Tibial nerve (tissue), 4 donors: ENCODE data around the gene AHCYL1.

Experiments used
- EP300 ChIP-seq, 2 donors: sonication (generic); formaldehyde crosslinking; IDR thresholded peaks; one replicate each; pipeline ENCODE4 v1.6.1; 2017; ENCODE audit warnings: antibody characterized with exemption in 2 of 2, mild to moderate bottlenecking in 1 of 2
- POLR2A ChIP-seq, 2 donors: fragments of 450-650 bp; IDR thresholded peaks; one replicate each; pipeline ENCODE4 v1.6.1; 2017; ENCODE audit warnings: antibody characterized with exemption in 2 of 2, mild to moderate bottlenecking in 2 of 2, moderate library complexity in 2 of 2
- TF ChIP-seq, protein P1 (sequence below), 5 experiments: fragments of 200-600 bp in 3 of 5; fragments of 450-650 bp in 2 of 5; sonication (generic) in 3 of 5; IDR thresholded peaks; one replicate each; pipeline ENCODE4 v1.5.1; 2016 to 2019; ENCODE audit warnings: antibody characterized with exemption in 5 of 5, mild to moderate bottlenecking in 3 of 5, moderate library complexity in 2 of 5

DNA sequence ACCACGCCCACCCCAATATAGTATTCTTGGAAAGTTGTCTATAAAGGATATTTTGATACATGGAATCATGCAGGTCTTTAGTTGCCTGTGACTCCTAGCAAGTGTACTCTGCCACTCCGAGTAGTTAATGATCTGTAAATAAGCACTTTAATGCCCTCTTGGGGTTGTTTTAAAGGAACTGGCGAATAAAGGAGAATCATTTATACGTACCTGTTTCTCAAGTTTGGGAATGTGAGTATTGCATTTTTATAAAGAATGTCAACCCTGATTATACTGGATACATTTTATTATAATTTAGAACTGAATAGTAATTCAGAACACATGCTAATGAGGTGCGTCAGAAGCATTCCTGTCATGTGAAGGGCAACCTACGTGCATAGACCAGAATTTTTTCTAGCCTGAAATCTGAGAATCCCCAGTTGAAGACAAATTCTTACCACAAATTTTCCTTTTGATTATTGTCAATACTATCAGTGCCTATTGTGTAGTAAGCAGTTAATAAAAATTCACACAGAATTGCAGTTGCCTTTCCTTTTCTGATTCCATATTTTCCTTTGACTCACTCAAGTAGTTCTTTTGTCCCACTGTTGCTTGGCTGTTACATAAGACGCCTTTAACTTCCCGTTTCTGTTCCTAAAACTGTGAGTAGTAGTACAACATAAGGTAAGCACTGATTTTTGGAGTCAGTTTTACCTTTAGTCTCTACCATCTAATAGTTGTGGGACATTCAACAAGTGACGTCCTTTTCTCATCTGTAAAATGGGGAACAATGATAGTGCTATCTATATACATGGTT is 5.1 kb downstream of the AHCYL1 start:
- TF ChIP-seq, protein P1, sequence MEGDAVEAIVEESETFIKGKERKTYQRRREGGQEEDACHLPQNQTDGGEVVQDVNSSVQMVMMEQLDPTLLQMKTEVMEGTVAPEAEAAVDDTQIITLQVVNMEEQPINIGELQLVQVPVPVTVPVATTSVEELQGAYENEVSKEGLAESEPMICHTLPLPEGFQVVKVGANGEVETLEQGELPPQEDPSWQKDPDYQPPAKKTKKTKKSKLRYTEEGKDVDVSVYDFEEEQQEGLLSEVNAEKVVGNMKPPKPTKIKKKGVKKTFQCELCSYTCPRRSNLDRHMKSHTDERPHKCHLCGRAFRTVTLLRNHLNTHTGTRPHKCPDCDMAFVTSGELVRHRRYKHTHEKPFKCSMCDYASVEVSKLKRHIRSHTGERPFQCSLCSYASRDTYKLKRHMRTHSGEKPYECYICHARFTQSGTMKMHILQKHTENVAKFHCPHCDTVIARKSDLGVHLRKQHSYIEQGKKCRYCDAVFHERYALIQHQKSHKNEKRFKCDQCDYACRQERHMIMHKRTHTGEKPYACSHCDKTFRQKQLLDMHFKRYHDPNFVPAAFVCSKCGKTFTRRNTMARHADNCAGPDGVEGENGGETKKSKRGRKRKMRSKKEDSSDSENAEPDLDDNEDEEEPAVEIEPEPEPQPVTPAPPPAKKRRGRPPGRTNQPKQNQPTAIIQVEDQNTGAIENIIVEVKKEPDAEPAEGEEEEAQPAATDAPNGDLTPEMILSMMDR (IDR thresholded peaks at IDR 0.05): no peak
- TF ChIP-seq POLR2A (IDR thresholded peaks at IDR 0.05): no peak
- peak in 1 of 2 donors; percentile 3 for TF ChIP-seq EP300 (IDR thresholded peaks at IDR 0.05)
